Astrocyte (in vitro differentiated cells and primary cell): Measurements from ENCODE around the gene CDK5RAP2.

Experiments
- EZH2 ChIP-seq: IDR thresholded peaks from 2 replicates; pipeline ENCODE4 v1.6.1; 2012; ENCODE audit warnings: mild to moderate bottlenecking, low read length, inconsistent platforms; ENCODE audit not compliant: insufficient read depth
- TF ChIP-seq, protein P1 (sequence below): IDR thresholded peaks from 2 replicates; pipeline ENCODE4 v1.5.1; 2011; ENCODE audit warnings: low read depth, mild to moderate bottlenecking, inconsistent platforms, low read length, moderate library complexity; ENCODE audit not compliant: insufficient read depth

DNA sequence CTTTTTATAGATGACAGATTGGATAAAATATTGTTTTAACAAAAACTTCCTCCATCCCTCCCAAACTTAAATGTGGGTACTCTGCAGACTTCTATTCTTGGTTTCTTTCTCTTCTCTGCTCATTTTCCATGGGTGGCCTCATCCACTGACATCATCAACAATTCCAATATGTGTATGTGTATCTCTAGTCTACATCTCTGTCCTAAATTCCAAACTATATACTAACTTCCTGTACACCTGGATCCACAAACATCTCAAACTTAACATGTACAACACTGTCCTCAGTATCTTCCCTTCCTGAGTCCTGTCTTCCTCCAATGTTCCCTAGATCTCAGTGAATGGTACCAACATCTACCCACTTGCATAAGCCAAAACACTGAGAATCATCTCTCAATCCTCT is 28.5 kb upstream of the CDK5RAP2 start:
- TF ChIP-seq, protein P1, sequence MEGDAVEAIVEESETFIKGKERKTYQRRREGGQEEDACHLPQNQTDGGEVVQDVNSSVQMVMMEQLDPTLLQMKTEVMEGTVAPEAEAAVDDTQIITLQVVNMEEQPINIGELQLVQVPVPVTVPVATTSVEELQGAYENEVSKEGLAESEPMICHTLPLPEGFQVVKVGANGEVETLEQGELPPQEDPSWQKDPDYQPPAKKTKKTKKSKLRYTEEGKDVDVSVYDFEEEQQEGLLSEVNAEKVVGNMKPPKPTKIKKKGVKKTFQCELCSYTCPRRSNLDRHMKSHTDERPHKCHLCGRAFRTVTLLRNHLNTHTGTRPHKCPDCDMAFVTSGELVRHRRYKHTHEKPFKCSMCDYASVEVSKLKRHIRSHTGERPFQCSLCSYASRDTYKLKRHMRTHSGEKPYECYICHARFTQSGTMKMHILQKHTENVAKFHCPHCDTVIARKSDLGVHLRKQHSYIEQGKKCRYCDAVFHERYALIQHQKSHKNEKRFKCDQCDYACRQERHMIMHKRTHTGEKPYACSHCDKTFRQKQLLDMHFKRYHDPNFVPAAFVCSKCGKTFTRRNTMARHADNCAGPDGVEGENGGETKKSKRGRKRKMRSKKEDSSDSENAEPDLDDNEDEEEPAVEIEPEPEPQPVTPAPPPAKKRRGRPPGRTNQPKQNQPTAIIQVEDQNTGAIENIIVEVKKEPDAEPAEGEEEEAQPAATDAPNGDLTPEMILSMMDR: no peak
- no peak for TF ChIP-seq EZH2
